NCI-H226 (cell line): ENCODE data around the gene PAPOLG.

Experiments used
- DNase-seq: peaks from one replicate; pipeline ENCODE4 v3.0.0-alpha.2; 2015

Gene PAPOLG

GRCh38 chr2:60756097-60757087, at the start of gene PAPOLG:
PAPOLG (plus strand) TSS chr2:60756268; CDS start chr2:60756479, 211 bp downstream.
- DNase-seq: peak; percentile 85

DNA sequence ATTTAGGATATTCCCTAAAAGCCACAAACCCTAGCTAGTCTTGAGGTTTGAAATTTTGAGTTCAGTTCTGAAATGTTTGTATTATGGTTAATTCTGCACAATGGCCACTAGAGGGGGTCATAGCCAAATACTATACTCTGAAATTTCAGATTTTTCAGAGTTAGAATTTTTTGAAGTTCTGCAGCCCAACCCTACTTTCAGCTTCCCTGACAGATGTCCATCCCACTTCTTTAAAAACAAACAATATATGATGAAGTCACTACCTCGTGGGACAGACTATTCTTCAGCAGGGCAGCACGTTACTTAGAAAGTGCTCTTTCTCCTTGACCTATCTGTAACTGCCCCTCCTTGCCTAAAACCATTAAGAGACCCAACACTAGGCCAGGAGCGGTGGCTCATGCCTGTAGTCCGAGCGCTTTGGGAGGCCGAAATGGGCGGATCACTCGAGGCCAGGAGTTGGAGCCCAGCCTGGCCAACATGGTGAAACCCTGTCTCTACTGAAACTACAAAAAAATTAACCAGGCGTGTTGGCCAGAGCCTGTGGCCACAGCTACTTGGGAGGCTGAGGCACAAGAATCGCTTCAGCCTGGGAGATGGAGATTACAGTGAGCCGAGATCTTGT, 48.2 kb upstream of the PAPOLG start:
- DNase-seq: no peak

GRCh38 chr2:60708630-60709320, 47.3 kb upstream of the PAPOLG start:
- DNase-seq: no peak

DNA sequence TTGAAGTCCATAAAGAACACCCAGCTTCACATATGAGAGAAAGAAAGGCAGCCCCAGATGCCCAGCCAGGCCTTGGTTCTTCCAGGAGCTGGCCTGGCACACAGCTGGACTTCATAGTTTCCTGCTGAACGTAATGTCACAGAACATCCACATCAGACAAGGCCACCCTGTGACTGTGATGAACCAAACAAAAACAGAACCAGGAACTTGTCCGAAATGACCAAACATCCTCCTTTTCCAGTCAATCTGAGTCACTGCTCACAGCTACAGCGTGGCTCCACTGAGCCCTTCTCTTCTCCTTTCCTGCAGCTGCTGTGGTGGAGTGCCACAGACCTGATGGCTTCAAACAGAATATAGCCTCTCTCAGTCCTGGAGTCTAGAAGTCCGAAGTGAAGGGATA, 45.4 kb upstream of the PAPOLG start:
- no peak for DNase-seq

DNA sequence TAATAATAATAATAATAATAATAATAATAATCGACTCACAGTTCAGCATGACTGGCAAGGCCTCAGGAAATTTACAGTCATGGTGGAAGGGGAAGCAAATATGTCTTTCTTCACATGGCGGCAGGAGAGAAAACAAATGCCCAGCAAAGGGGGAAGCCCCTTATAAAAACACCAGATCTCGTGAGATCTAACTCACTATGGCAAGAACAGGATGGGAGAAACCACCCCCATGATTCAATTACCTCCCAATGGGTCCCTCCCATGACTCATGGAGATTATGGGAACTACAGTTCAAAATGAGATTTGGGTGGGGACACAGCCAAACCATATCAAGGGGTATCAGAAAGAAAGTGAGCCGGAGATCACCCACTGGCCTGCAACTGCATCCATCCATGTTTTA, 40.5 kb upstream of the PAPOLG start:
- no peak for DNase-seq

GRCh38 chr2:60717691-60718090, 38.4 kb upstream of the PAPOLG start:
- no peak for DNase-seq

GRCh38 chr2:60719331-60719730, 36.7 kb upstream of the PAPOLG start:
- no peak for DNase-seq

DNA sequence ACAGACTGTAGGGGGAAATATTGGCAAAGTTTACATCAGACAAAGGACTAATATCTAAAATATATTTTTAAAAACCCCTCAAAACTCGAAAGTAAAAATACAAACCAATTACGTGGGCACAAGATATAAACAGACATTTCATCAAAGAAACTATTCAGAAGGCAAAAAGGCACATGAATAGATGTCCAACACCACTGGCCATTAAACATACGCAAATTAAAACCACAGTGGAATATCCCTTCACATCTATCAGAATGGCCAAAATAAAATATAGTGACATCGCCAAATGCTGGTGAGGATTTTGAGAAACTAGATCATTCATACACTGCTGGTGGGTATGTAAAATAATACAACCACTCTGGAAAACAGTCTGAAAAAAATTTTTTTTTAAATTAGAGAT, 30.6 kb upstream of the PAPOLG start:
- no peak for DNase-seq

GRCh38 chr2:60728855-60729254, 27.2 kb upstream of the PAPOLG start:
- DNase-seq: no peak

GRCh38 chr2:60735496-60736250, 20.4 kb upstream of the PAPOLG start:
- DNase-seq: no peak

DNA sequence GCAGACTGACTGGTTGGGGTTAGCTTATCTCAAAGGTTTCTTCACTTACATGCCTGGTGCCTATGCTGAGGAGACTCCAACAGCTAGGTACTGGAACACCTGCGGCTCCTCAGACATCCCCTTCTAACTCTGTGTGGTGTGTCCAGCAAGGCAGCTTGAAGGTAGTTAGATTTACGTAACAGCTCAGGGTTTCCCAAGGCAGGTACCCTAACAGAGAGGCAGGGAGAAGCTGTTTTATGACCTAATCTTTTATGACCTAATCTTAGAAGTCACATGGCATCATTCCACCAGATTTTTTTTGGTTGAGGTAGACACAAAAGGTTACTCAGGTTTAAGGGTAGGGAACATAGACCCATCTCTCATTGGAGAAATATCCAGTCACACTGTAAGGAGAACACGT, 17.4 kb upstream of the PAPOLG start:
- no peak for DNase-seq

DNA sequence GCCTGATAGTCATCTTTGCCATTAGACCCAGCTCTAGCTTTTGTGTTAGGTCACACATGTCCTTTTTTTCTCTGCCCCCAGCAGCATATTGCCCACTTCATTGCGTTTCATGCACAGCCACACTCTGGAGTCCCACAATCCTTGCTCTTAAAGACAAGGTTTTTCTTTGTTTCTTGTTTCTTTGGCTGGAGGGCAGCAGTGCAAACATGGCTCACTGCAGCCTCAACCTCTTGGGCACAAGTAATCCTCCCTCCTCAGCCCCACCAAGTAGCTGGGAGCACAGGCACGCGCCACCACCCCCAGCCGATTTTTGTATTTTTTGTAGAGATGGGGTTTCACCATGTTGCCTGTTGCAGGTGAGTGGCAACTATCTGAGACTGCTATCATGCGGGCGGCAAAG, 16.9 kb upstream of the PAPOLG start:
- no peak for DNase-seq

GRCh38 chr2:60741576-60741975, 14.5 kb upstream of the PAPOLG start:
- no peak for DNase-seq

- no peak for DNase-seq
Measured at GRCh38 chr2:60742419-60742818, 13.6 kb upstream of the PAPOLG start.

- no peak for DNase-seq
Measured at GRCh38 chr2:60745330-60745729, 10.7 kb upstream of the PAPOLG start.

GRCh38 chr2:60745761-60746160, 10.3 kb upstream of the PAPOLG start:
- no peak for DNase-seq

GRCh38 chr2:60746318-60746717, 9.8 kb upstream of the PAPOLG start:
- no peak for DNase-seq

GRCh38 chr2:60759654-60760053, 3.6 kb downstream of the PAPOLG start:
- no peak for DNase-seq

DNA sequence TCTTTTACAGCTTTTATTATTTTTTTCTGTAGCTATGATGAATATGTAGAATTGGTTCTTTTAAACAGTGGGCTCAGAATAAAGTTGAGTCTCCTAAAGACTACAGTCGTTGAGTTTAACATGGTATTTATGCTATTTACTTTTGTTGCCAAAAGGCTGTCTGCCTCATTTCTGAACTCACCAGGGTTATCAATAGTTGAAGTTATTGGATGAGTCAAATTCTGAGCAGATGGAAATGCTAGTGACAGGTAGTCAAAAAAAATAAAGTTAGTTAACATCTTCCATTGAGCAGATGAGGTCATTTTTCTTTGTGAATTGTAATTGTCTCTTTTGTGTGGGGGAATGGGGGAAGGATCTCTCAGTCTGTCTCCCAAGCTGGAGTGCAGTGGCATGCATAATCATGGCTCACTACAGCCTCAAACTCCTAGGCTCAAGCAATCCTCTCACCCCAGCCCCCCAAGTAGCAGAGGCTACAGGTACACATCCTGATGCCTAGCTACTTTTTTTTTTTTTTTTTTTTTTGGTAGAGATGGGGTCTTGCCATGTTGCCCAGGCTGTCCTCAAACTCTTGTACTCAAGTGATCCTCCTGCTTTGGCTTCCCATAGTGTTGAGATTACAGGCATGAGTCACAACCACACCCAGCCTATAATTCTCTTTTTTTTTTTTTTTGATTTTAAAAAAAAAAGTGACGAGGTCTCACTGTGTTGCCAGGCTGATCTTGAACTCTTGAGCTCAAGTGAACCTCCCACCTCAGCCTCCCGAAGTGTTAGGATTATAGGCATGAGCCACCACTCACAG, 8.9 kb downstream of the PAPOLG start:
- DNase-seq: no peak

DNA sequence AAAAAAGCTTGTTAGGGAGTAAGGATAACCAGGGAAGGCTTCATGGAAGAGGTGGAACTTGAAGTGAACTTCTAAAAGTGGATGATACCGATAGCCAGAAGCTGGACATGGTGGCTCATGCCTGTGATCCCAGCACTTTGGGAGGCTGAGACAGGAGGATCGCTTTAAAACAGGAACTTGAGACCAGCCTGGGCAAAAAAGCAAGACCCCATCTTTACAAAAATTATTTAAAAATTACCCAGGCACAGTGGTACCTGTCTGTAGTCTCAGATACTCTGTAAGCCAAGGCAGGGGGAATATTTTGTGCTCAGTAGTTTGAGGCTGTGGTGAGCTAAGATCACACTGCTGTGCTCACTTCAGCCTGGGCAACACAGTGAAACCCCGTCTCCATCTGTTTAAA, 10.2 kb downstream of the PAPOLG start:
- no peak for DNase-seq

DNA sequence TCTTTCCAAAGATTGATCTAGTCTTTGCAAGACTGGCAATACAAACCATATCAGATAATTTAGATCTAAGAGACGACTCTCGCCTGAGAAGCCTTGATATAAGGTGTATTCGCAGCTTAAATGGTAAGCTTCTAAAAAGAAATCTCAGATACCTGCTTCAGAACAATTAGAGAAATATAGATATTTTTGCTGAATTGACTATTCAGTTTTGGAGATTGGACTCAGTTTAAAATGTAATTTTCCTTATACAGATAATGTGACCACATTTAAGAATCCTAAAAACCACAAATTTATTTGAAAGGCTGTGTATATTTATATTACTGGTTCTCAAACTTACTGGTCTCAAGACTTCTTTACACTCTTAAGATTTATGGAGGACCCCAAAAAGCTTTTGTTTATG, 15.4 kb downstream of the PAPOLG start:
- no peak for DNase-seq

DNA sequence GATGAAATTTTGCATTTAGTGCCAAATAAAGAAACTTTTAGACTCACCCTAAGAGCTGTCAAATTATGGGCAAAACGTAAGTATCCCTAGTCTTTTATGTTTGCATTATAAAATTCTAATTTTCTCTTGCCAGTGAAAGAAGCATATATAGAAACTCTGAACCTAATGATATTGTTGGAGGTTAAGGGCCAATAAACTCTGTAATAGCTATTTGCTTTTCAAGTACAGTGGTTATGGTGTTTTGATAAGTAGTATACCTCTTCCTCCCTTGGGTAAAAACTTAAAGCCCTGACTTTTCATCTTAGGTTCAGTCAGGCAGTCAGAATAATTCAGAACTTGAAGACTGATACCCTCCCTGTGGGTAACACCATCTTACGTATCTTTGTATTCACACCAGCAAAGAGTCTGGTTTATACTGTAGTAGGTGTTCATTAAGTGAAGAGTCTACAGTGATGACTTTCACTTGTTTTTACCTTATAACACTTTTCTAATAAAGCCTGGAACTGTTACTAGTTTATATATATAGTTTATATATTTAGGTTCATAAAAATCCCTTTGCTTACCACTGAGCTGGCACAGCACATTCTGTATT, 19.1 kb downstream of the PAPOLG start:
- DNase-seq: no peak
